HCT116 (cell line): ENCODE measurements around the gene HCAR3. TPM values are rescaled to one million over a fixed set of nuclear protein-coding genes. Genes with fewer than 3 reads are reported as not detected.

Experiments used
- ATAC-seq: fragments of 200-7000 bp; cut with Tn5 transposase; 2 replicates; pipeline ENCODE4 v1.9.1; 2020; ENCODE audit warnings: mild to moderate bottlenecking, moderate library complexity
- BruUV-seq: library from RNA; stranded (reverse); fragments of 400-500 nt; replicated peaks from 2 replicates; lab custom pipeline; 2021; lab: Mats Ljungman, UMichigan
- CTCF ChIA-PET: fragments of 300-600 bp; sonication (Branson Sonifier 250); formaldehyde crosslinking; loops from one replicate; lab custom pipeline; 2021; ENCODE audit warnings: antibody characterized with exemption; lab: Charles Lee
- POLR2A ChIA-PET: fragments of 300-600, 350-600 bp; sonication (Branson Sonifier 250); formaldehyde crosslinking; loops from one replicate; lab custom pipeline; 2021; ENCODE audit warnings: antibody characterized with exemption; lab: Charles Lee
- RAD21 ChIA-PET, 2 experiments: fragments of 300-600 bp; sonication (Branson Sonifier 250); formaldehyde crosslinking; loops; one replicate each; lab custom pipeline; 2023; ENCODE audit warnings: low total read pairs in 2 of 2; ENCODE audit not compliant: uncharacterized antibody in 2 of 2, unreplicated experiment in 2 of 2, low non-redundant PET in 1 of 2; lab: Charles Lee
- DNase-seq: peaks from one replicate; pipeline ENCODE4 v3.0.0-alpha.2; 2010; ENCODE audit warnings: low read depth, low spot score
- H2AFZ ChIP-seq: fragments of 200-600 bp; shearing (Covaris generic), sonication (generic); 2 replicates; pipeline ENCODE4 v1.6.1; 2017; ENCODE audit warnings: low read depth, mixed run types, mixed read lengths, antibody characterized with exemption, low read length; ENCODE audit not compliant: poor library complexity, severe bottlenecking
- H3K27ac ChIP-seq: 2 replicates; pipeline ENCODE4 v1.5.1; 2012; ENCODE audit warnings: low read depth, low read length
- H3K27me3 ChIP-seq: fragments of 200-600 bp; sonication (generic); 2 replicates; pipeline ENCODE4 v1.6.1; 2016; ENCODE audit warnings: mixed run types, low read length, mixed read lengths; ENCODE audit not compliant: insufficient read depth
- H3K36me3 ChIP-seq, 2 experiments: fragments of 200-500 bp in 1 of 2; fragments of 200-600 bp in 1 of 2; sonication (Bioruptor generic) in 1 of 2; sonication (generic) in 1 of 2; 2 replicates each; pipeline versions ENCODE4 v1.5.1 to v1.6.1; 2014 to 2016; ENCODE audit warnings: low read length in 2 of 2, inconsistent platforms in 1 of 2, mixed read lengths in 1 of 2, mixed run types in 1 of 2; ENCODE audit not compliant: insufficient read depth in 2 of 2, control insufficient read depth in 1 of 2
- H3K4me1 ChIP-seq, 2 experiments: fragments of 200-600 bp in 1 of 2; sonication (generic) in 1 of 2; 2 replicates each; pipeline versions ENCODE4 v1.5.1 to v1.6.1; 2012 to 2017; ENCODE audit warnings: low read length in 2 of 2, inconsistent platforms in 1 of 2, mild to moderate bottlenecking in 1 of 2, mixed read lengths in 1 of 2, mixed run types in 1 of 2, moderate library complexity in 1 of 2; ENCODE audit not compliant: insufficient read depth in 2 of 2, control insufficient read depth in 1 of 2
- H3K4me2 ChIP-seq: fragments of 200-600 bp; sonication (generic); 2 replicates; pipeline ENCODE4 v1.6.1; 2017; ENCODE audit warnings: mixed run types, low read length, mixed read lengths
- H3K4me3 ChIP-seq, 2 experiments: fragments of 200-600 bp in 1 of 2; sonication (generic) in 1 of 2; replicated peaks in 1 of 2; 2 replicates each; pipeline ENCODE4 v1.5.1; 2011 to 2016; ENCODE audit warnings: low read length in 2 of 2, control low read depth in 1 of 2, low read depth in 1 of 2, mild to moderate bottlenecking in 1 of 2, mixed read lengths in 1 of 2, mixed run types in 1 of 2
- H3K79me2 ChIP-seq: fragments of 200-600 bp; sonication (generic); 2 replicates; pipeline ENCODE4 v1.6.1; 2017; ENCODE audit warnings: mild to moderate bottlenecking, mixed run types, low read length, moderate library complexity, mixed read lengths; ENCODE audit not compliant: insufficient read depth
- H3K9ac ChIP-seq: fragments of 200-600 bp; sonication (generic); 2 replicates; pipeline ENCODE4 v1.6.1; 2016; ENCODE audit warnings: low read length, mixed read lengths
- H3K9me2 ChIP-seq: fragments of 200-600 bp; sonication (generic), shearing (Covaris generic); 2 replicates; pipeline ENCODE4 v1.6.1; 2017; ENCODE audit warnings: mixed run types, mild to moderate bottlenecking, moderate library complexity; ENCODE audit not compliant: insufficient read depth
- H3K9me3 ChIP-seq, 2 experiments: fragments of 200-500 bp in 1 of 2; fragments of 200-600 bp in 1 of 2; sonication (Bioruptor generic) in 1 of 2; sonication (generic) in 1 of 2; 2 replicates each; pipeline ENCODE4 v1.6.1; 2014 to 2017; ENCODE audit warnings: low read length in 2 of 2, mixed read lengths in 2 of 2, inconsistent platforms in 1 of 2, low read depth in 1 of 2, mild to moderate bottlenecking in 1 of 2, mixed run types in 1 of 2, moderate library complexity in 1 of 2; ENCODE audit not compliant: control insufficient read depth in 1 of 2, insufficient read depth in 1 of 2
- H4K20me1 ChIP-seq: fragments of 200-600 bp; sonication (generic), shearing (Covaris generic); 2 replicates; pipeline ENCODE4 v1.6.1; 2017; ENCODE audit warnings: mixed run types, mild to moderate bottlenecking, moderate library complexity; ENCODE audit not compliant: insufficient read depth
- CEBPB ChIP-seq: IDR thresholded peaks from 2 replicates; pipeline ENCODE4 v1.6.1; 2012; ENCODE audit warnings: low read depth
- CTCF ChIP-seq, 3 experiments: fragments of 200-600 bp in 1 of 3; sonication (generic) in 1 of 3; IDR thresholded peaks in 2 of 3; conservative IDR thresholded peaks in 1 of 3; 2 replicates each; pipeline ENCODE4 v1.5.1; 2012 to 2017; ENCODE audit warnings: low read depth in 2 of 3, low read length in 2 of 3, antibody characterized with exemption in 1 of 3, borderline replicate concordance in 1 of 3, control low read depth in 1 of 3, mild to moderate bottlenecking in 1 of 3, mixed read lengths in 1 of 3, mixed run types in 1 of 3, moderate library complexity in 1 of 3; ENCODE audit not compliant: insufficient read depth in 1 of 3
- EGR1 ChIP-seq: IDR thresholded peaks from 2 replicates; pipeline ENCODE4 v1.6.1; 2012; ENCODE audit warnings: low read depth
- ELF1 ChIP-seq: IDR thresholded peaks from 2 replicates; pipeline ENCODE4 v1.6.1; 2012; ENCODE audit warnings: low read depth, borderline replicate concordance
- EZH2 ChIP-seq: fragments of 200-600 bp; sonication (generic); IDR thresholded peaks from 2 replicates; pipeline ENCODE4 v1.6.1; 2017; ENCODE audit warnings: antibody characterized with exemption, mixed run types
- FOSL1 ChIP-seq: IDR thresholded peaks from 2 replicates; pipeline ENCODE4 v1.6.1; 2012; ENCODE audit warnings: low read depth
- JUND ChIP-seq: IDR thresholded peaks from 2 replicates; pipeline ENCODE4 v1.6.1; 2012
- MAX ChIP-seq: IDR thresholded peaks from 2 replicates; pipeline ENCODE4 v1.6.1; 2012
- POLR2AphosphoS5 ChIP-seq: IDR thresholded peaks from 2 replicates; pipeline ENCODE4 v1.6.1; 2011; ENCODE audit warnings: mild to moderate bottlenecking, low read depth, low read length, moderate library complexity
- SIN3A ChIP-seq: IDR thresholded peaks from 2 replicates; pipeline ENCODE4 v1.6.1; 2012; ENCODE audit warnings: low read depth
- SRF ChIP-seq: IDR thresholded peaks from 2 replicates; pipeline ENCODE4 v1.6.1; 2012; ENCODE audit warnings: low read depth
- TCF7L2 ChIP-seq: IDR thresholded peaks from 2 replicates; pipeline ENCODE4 v1.7.0; 2011; ENCODE audit warnings: borderline replicate concordance, inconsistent platforms; ENCODE audit not compliant: insufficient read depth, insufficient read length; ENCODE audit errors: extremely low read depth
- ZBTB33 ChIP-seq: IDR thresholded peaks from 2 replicates; pipeline ENCODE4 v1.6.1; 2011; ENCODE audit warnings: mild to moderate bottlenecking, low read length, moderate library complexity; ENCODE audit not compliant: insufficient replicate concordance; ENCODE audit errors: extremely low read depth
- ZNF274 ChIP-seq: fragments of 200-500 bp; sonication (Bioruptor generic); IDR thresholded peaks from 2 replicates; pipeline ENCODE4 v1.6.1; 2014; ENCODE audit warnings: mild to moderate bottlenecking, low read depth, low read length, inconsistent platforms
- intact Hi-C: fragments of 100-400 bp; cut with micrococcal nuclease; formaldehyde crosslinking; loops from 2 replicates; pipeline ENCODE4 v1.10.0; 2022
- total RNA-seq: library from RNA; stranded (reverse); gene quantifications from one replicate; pipeline ENCODE4 v1.2.1, GENCODE V29; 2021; ENCODE audit not compliant: unreplicated experiment

Gene HCAR3
- total RNA-seq, 1 experiment from 2014 or later = not detected

- intact Hi-C loops = no loop called here
- TF ChIP-seq TCF7L2 (no peak), JUND (no peak), POLR2AphosphoS5 (no peak), FOSL1 (no peak), CTCF (IDR thresholded peaks at IDR 0.05 in 2 of 3, conservative IDR thresholded peaks at IDR 0.05 in 1 of 3; ENCODE audit: borderline replicate concordance in 1 of 3, insufficient read depth in 1 of 3, low read depth in 2 of 3, low read length in 2 of 3) (no peak), ELF1 (no peak), CEBPB (no peak), SIN3A (no peak), MAX (no peak), ZNF274 (no peak), ZBTB33 (no peak), EZH2 (no peak), SRF (no peak), EGR1 (no peak)
- POLR2A ChIA-PET = interaction anchor here (0.7 kb wide), 1 partner anchor 199 kb away, joined by 3 read pairs; the partner anchor contains the start of genes KNTC1 and RSRC2
- Histone ChIP-seq H2AFZ (peak overlapping the region; percentile 94), H3K4me1 (peaks cover 19 to 29% of the 10 kb centered on the region in 2 experiments), H3K79me2 (no peaks in the 10 kb centered on the region), H4K20me1 (no peaks in the 10 kb centered on the region), H3K4me2 (peak overlapping the region; percentile 80), H3K4me3 (peak overlapping the region in 1 of 2 experiments; percentile 44; a peak in 2 of 4 replicates), H3K9me3 (no peaks in the 10 kb centered on the region), H3K36me3 (no peaks in the 10 kb centered on the region), H3K9ac (peak overlapping the region; percentile 44), H3K27ac (peak overlapping the region; percentile 65), H3K27me3 (no peaks in the 10 kb centered on the region), H3K9me2 (no peaks in the 10 kb centered on the region)
- no TSS peak for BruUV-seq
- RAD21 ChIA-PET = no interaction called here
- CTCF ChIA-PET = no interaction called here
- ATAC-seq (no peak; the same call in 1 of the 2 replicates), DNase-seq (no peak)
These were observed 9.0 kb upstream of the HCAR3 start for GRCh38 chr12:122725452-122726079.
